Nephron progenitor cell (in vitro differentiated cells): ENCODE results near the gene STOX2.

Source experiments
- DNase-seq: peaks from one replicate; pipeline ENCODE4 v3.0.0; 2021
- H3K27ac Mint-ChIP-seq: 2 replicates; pipeline ENCODE4 v1.8.0; 2021; ENCODE audit warnings: mild to moderate bottlenecking, moderate library complexity, mixed read lengths
- H3K27me3 Mint-ChIP-seq: 2 replicates; pipeline ENCODE4 v1.8.0; 2021; ENCODE audit warnings: mild to moderate bottlenecking, low read depth, mixed read lengths; ENCODE audit not compliant: poor library complexity
- H3K36me3 Mint-ChIP-seq: 2 replicates; pipeline ENCODE4 v1.8.0; 2021; ENCODE audit warnings: low read depth, mixed read lengths
- H3K4me1 Mint-ChIP-seq: 2 replicates; pipeline ENCODE4 v1.8.0; 2021; ENCODE audit warnings: mixed read lengths
- H3K4me3 Mint-ChIP-seq: 2 replicates; pipeline ENCODE4 v1.8.0; 2021; ENCODE audit warnings: mild to moderate bottlenecking, moderate library complexity, mixed read lengths
- H3K9me3 Mint-ChIP-seq: 2 replicates; pipeline ENCODE4 v1.8.0; 2021; ENCODE audit warnings: mild to moderate bottlenecking, moderate library complexity, mixed read lengths
- TF ChIP-seq, protein P1 (sequence below): fragments of 200-600 bp; sonication (generic); IDR thresholded peaks from 2 replicates; pipeline ENCODE4 v1.5.0; 2021; ENCODE audit warnings: antibody characterized with exemption

Gene STOX2

GRCh38 chr4:183934761-183935160, 29.7 kb downstream of the STOX2 start:
- no peaks in the 10 kb centered on the region for H3K27me3 Mint-ChIP-seq
- peaks cover 38% of the 10 kb centered on the region for H3K4me1 Mint-ChIP-seq
- DNase-seq = no peak
- no peak overlapping the region for H3K4me3 Mint-ChIP-seq
- H3K27ac Mint-ChIP-seq = peak overlapping the region; percentile 73
- H3K36me3 Mint-ChIP-seq = peaks cover 17% of the 10 kb centered on the region
- TF ChIP-seq, protein P1, sequence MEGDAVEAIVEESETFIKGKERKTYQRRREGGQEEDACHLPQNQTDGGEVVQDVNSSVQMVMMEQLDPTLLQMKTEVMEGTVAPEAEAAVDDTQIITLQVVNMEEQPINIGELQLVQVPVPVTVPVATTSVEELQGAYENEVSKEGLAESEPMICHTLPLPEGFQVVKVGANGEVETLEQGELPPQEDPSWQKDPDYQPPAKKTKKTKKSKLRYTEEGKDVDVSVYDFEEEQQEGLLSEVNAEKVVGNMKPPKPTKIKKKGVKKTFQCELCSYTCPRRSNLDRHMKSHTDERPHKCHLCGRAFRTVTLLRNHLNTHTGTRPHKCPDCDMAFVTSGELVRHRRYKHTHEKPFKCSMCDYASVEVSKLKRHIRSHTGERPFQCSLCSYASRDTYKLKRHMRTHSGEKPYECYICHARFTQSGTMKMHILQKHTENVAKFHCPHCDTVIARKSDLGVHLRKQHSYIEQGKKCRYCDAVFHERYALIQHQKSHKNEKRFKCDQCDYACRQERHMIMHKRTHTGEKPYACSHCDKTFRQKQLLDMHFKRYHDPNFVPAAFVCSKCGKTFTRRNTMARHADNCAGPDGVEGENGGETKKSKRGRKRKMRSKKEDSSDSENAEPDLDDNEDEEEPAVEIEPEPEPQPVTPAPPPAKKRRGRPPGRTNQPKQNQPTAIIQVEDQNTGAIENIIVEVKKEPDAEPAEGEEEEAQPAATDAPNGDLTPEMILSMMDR = no peak
- H3K9me3 Mint-ChIP-seq = no peaks in the 10 kb centered on the region

GRCh38 chr4:183935355-183936005, 30.4 kb downstream of the STOX2 start:
- DNase-seq = no peak
- H3K4me1 Mint-ChIP-seq = peaks cover 38% of the 10 kb centered on the region
- no peak overlapping the region for H3K4me3 Mint-ChIP-seq
- H3K36me3 Mint-ChIP-seq = peaks cover 24% of the 10 kb centered on the region
- H3K27ac Mint-ChIP-seq = peak overlapping the region; percentile 73
- no peaks in the 10 kb centered on the region for H3K9me3 Mint-ChIP-seq
- H3K27me3 Mint-ChIP-seq = no peaks in the 10 kb centered on the region
- TF ChIP-seq, protein P1 = no peak

DNA sequence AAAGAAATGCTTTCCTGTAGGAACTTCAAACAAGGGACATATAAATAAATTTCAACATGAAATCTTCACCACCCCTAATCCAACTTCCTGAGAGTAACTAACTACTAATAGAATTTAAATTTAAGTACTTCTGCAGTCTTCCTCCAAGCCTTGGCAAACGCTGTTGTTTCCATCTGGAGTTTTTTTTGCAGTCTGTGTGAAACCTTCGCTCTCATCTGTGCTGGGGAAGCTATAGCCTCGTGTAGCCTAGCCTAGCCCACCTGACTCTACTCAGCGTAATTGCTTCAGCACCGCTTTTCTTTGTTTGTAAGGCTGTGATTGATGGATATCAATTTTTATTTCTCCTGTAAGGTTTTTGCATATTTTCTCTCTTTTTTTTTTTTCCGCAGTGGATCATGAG, 30.9 kb downstream of the STOX2 start:
- peak overlapping the region; percentile 26 for H3K27ac Mint-ChIP-seq
- H3K36me3 Mint-ChIP-seq = peaks cover 29% of the 10 kb centered on the region
- H3K4me1 Mint-ChIP-seq = peaks cover 38% of the 10 kb centered on the region
- peak overlapping the region; percentile 7 for H3K4me3 Mint-ChIP-seq
- TF ChIP-seq, protein P1 = no peak
- H3K27me3 Mint-ChIP-seq = no peaks in the 10 kb centered on the region
- H3K9me3 Mint-ChIP-seq = no peaks in the 10 kb centered on the region
- no peak for DNase-seq

GRCh38 chr4:183936574-183937345, 31.7 kb downstream of the STOX2 start:
- DNase-seq = no peak
- H3K36me3 Mint-ChIP-seq = peaks cover 33% of the 10 kb centered on the region
- H3K27ac Mint-ChIP-seq = peak overlapping the region; percentile 16
- no peaks in the 10 kb centered on the region for H3K27me3 Mint-ChIP-seq
- peaks cover 38% of the 10 kb centered on the region for H3K4me1 Mint-ChIP-seq
- no peaks in the 10 kb centered on the region for H3K9me3 Mint-ChIP-seq
- H3K4me3 Mint-ChIP-seq = no peak overlapping the region
- TF ChIP-seq, protein P1 = no peak

DNA sequence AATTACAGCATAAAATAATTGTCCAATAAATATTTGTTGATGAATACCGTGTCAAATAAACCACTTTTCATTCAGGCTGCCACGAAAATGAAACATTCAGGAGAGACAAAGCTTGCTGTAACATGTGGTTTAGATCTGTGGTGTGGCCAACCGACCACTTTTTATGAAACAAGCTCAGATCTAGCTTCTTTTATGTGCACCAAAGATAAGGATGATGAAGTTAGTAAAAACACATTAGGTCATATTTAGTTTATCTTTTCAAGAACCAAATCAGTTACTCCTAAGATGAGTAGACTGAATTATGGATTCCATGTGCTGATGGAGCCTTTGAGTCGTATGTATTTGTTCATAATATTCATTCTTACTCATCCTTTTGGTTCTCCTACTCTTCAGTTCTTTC, 35.8 kb downstream of the STOX2 start:
- H3K27ac Mint-ChIP-seq = no peak overlapping the region
- DNase-seq = no peak
- no peaks in the 10 kb centered on the region for H3K27me3 Mint-ChIP-seq
- peaks cover 20% of the 10 kb centered on the region for H3K4me1 Mint-ChIP-seq
- no peaks in the 10 kb centered on the region for H3K9me3 Mint-ChIP-seq
- H3K36me3 Mint-ChIP-seq = peaks cover 39% of the 10 kb centered on the region
- TF ChIP-seq, protein P1 = no peak
- H3K4me3 Mint-ChIP-seq = no peak overlapping the region

GRCh38 chr4:183941964-183942363, 36.9 kb downstream of the STOX2 start:
- no peak overlapping the region for H3K27ac Mint-ChIP-seq
- no peaks in the 10 kb centered on the region for H3K9me3 Mint-ChIP-seq
- H3K36me3 Mint-ChIP-seq = peaks cover 39% of the 10 kb centered on the region
- no peak for DNase-seq
- TF ChIP-seq, protein P1 = no peak
- peaks cover 9% of the 10 kb centered on the region for H3K4me1 Mint-ChIP-seq
- no peak overlapping the region for H3K4me3 Mint-ChIP-seq
- no peaks in the 10 kb centered on the region for H3K27me3 Mint-ChIP-seq
